Right cardiac atrium (tissue), 5 donors: ENCODE results near the gene PRKG1. TPM values are rescaled to one million over a fixed set of nuclear protein-coding genes. Genes with fewer than 3 reads are reported as not detected.
"Not testable (repeated sequence)": the region's sequence is repeated elsewhere in the genome, so short reads cannot be mapped to it uniquely, and the experiment has no call there.

Experiments
- ATAC-seq, 2 donors: fragments of 200-7000 bp; cut with Tn5 transposase; one replicate each; pipeline versions ENCODE4 v1.8.0 to v1.9.1; 2020; ENCODE audit warnings: moderate library complexity in 2 of 2, mild to moderate bottlenecking in 1 of 2
- DNase-seq, 3 donors: peaks; one replicate each; pipeline ENCODE4 v3.0.0-alpha.2; 2020
- H3K27ac ChIP-seq: one replicate; pipeline ENCODE4 v1.5.1; 2013; ENCODE audit warnings: mild to moderate bottlenecking, low read length, control low read depth, moderate library complexity
- H3K27me3 ChIP-seq: one replicate; pipeline ENCODE4 v1.6.1; 2013; ENCODE audit not compliant: control insufficient read depth, insufficient read depth
- H3K4me1 ChIP-seq: one replicate; pipeline ENCODE4 v1.6.1; 2013; ENCODE audit warnings: low read length; ENCODE audit not compliant: control insufficient read depth, insufficient read depth
- H3K4me3 ChIP-seq: one replicate; pipeline ENCODE4 v1.5.1; 2013; ENCODE audit warnings: low read length, control low read depth
- H3K9me3 ChIP-seq: one replicate; pipeline ENCODE4 v1.6.1; 2013; ENCODE audit warnings: low read length; ENCODE audit not compliant: control insufficient read depth
- WGBS: extraction: QIAGEN DNeasy Blood & Tissue Kit; methylation state at CpG from one replicate; pipeline ENCODE4 v1.1.7; 2013; 5-methylcytosine and 5-hydroxymethylcytosine counted together
- intact Hi-C, 4 donors: fragments of 100-400 bp; cut with DNase I; formaldehyde crosslinking; loops; one replicate each; pipeline versions ENCODE4 v1.11.0 to v1.14.0; 2022 to 2023
- polyA plus RNA-seq: library from polyadenylated mRNA; stranded (reverse); fragments of 200-250 nt; gene quantifications from one replicate; pipeline ENCODE4 v1.2.3, GENCODE V29; 2013
- total RNA-seq, 4 donors: library from RNA; stranded (reverse); fragmentation: NEBNext Ultra II Directional; extraction: Animal tissue kit (Norgen Biotek cat#: 25700); gene quantifications; one replicate each; pipeline ENCODE4 v1.2.1, GENCODE V29; 2021
- donor health status: healthy with polysubstance abuse.
- donor health status: DM: no; HTN: yes; CAD: no.
- donor health status: DM: no; HTN: no; CAD: no.
- donor health status: DM: no; HTN: yes; CAD: no; lungs with severe emphysema.
- donor health status: DM: yes; HTN: yes; CAD: no.

The PRKG1 gene
- total and polyA plus RNA-seq, 5 donors = 16.6 to 49.9 (median 47.4) TPM

- DNase-seq = no peak
- 23% methylated on average over 7 of the region's 7 CpGs for WGBS
- Histone ChIP-seq H3K9me3 (no peaks in the 10 kb centered on the region), H3K4me1 (no peaks in the 10 kb centered on the region), H3K27me3 (no peaks in the 10 kb centered on the region), H3K27ac (no peak overlapping the region), H3K4me3 (no peak overlapping the region)
- intact Hi-C loops = no loop called here
- ATAC-seq = no peak
These were observed 71.1 kb downstream of the PRKG1 start for GRCh38 chr10:51145375-51145774.

GRCh38 chr10:51147644-51148399 lies 73.5 kb downstream of the PRKG1 start:
- no peak for ATAC-seq

GRCh38 chr10:51156926-51157325 lies 82.6 kb downstream of the PRKG1 start:
- no peaks in the 10 kb centered on the region for H3K9me3 ChIP-seq
- WGBS = 84% methylated on average over 4 of the region's 4 CpGs
- H3K27ac ChIP-seq = no peak overlapping the region
- no peak overlapping the region for H3K4me3 ChIP-seq
- no peak for DNase-seq
- intact Hi-C loops = no loop called here
- ATAC-seq = no peak
- no peaks in the 10 kb centered on the region for H3K4me1 ChIP-seq
- no peaks in the 10 kb centered on the region for H3K27me3 ChIP-seq

More at GRCh38 chr10:51147644-51148399, 73.5 kb downstream of the PRKG1 start:
- no peak overlapping the region for H3K27ac ChIP-seq
- no peaks in the 10 kb centered on the region for H3K27me3 ChIP-seq
- intact Hi-C loops = no loop called here
- H3K4me3 ChIP-seq = no peak overlapping the region
- DNase-seq = no peak
- no peaks in the 10 kb centered on the region for H3K9me3 ChIP-seq
- WGBS = 77% methylated on average over 2 of the region's 2 CpGs
- H3K4me1 ChIP-seq = no peaks in the 10 kb centered on the region

DNA sequence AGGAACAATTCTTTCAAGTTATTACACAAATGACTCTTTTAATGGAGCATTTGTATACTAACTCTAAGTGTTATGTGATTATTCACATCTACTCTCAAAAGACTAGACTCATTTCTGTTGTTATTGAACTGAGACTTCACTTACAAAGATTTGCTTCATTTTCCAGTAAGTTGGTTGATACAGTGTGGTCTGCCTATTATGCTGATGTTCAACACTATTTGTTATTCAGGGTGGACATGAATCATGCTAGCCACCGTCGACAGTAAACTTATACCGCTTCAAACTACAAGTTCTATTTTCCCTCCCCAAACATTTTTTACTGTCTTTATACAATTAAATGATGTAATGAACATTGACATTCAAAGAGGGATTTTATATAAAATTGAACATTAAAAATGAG lies 84.5 kb downstream of the PRKG1 start:
- 95% methylated on average over 3 of the region's 3 CpGs for WGBS
- DNase-seq (no peak), ATAC-seq (no peak)
- H3K4me3 ChIP-seq = no peak overlapping the region
- peaks cover 2% of the 10 kb centered on the region for H3K4me1 ChIP-seq
- H3K9me3 ChIP-seq = no peaks in the 10 kb centered on the region
- intact Hi-C loops = no loop called here
- H3K27me3 ChIP-seq = no peaks in the 10 kb centered on the region
- no peak overlapping the region for H3K27ac ChIP-seq

DNA sequence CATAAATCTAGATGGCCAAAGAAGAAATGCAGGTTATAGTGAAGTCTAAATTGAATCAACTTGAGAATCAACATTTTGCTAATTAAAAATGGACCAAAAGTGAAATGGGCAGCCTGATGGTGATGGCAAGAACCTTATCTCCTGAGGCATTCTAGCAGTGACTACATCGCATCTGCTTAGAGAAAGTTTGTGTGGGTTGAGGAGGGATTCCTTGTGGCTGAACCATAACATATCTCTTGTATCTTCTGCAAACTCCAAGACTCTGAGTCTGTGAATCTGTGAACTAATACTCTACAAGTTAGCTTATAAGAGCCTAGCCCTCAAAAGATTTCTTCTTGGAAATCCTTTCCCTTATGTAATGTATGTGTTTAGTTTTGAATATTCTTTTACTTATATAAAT lies 85.6 kb downstream of the PRKG1 start:
- Histone ChIP-seq H3K4me1 (peaks cover 2% of the 10 kb centered on the region), H3K27ac (no peak overlapping the region), H3K27me3 (no peaks in the 10 kb centered on the region), H3K4me3 (no peak overlapping the region), H3K9me3 (no peaks in the 10 kb centered on the region)
- WGBS = 84% methylated on average over 1 of the region's 1 CpG
- ATAC-seq (no peak), DNase-seq (no peak)
- intact Hi-C loops = no loop called here

DNA sequence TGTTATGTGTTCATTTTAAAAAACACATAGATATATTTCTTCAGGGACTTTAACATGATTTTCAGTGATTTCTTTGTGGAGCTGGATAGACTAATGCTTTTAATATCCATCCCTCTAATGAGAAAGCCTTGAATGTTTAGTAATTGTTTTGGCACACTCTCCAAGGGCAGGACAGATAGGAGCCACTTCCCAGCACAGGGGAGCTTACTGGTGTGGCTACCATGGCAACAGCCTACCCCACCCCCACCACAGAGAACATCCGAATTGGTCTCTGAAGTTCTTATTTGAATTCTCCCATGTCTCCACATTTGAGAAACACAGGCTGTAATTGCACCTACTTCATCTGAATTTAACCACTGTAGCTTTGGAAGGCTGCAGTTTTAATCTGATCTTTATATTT lies 87.7 kb downstream of the PRKG1 start:
- WGBS = 14% methylated on average over 1 of the region's 1 CpG
- no peaks in the 10 kb centered on the region for H3K9me3 ChIP-seq
- H3K4me1 ChIP-seq = peaks cover 2% of the 10 kb centered on the region
- H3K4me3 ChIP-seq = no peak overlapping the region
- H3K27ac ChIP-seq = no peak overlapping the region
- ATAC-seq (peak; percentile 93 to 97), DNase-seq (peak; percentile 49 to 77 (median 76))
- intact Hi-C loops = no loop called here
- no peaks in the 10 kb centered on the region for H3K27me3 ChIP-seq

- H3K4me1 ChIP-seq, H3K4me3 ChIP-seq, intact Hi-C loops, H3K27me3 ChIP-seq, ATAC-seq, H3K27ac ChIP-seq, H3K9me3 ChIP-seq: not testable (repeated sequence)
- peak in 1 of 3 donors; percentile 9 for DNase-seq
- WGBS = 96% methylated on average over 30 of the region's 30 CpGs
These were observed 89.2 kb downstream of the PRKG1 start for GRCh38 chr10:51163380-51164049.

DNA sequence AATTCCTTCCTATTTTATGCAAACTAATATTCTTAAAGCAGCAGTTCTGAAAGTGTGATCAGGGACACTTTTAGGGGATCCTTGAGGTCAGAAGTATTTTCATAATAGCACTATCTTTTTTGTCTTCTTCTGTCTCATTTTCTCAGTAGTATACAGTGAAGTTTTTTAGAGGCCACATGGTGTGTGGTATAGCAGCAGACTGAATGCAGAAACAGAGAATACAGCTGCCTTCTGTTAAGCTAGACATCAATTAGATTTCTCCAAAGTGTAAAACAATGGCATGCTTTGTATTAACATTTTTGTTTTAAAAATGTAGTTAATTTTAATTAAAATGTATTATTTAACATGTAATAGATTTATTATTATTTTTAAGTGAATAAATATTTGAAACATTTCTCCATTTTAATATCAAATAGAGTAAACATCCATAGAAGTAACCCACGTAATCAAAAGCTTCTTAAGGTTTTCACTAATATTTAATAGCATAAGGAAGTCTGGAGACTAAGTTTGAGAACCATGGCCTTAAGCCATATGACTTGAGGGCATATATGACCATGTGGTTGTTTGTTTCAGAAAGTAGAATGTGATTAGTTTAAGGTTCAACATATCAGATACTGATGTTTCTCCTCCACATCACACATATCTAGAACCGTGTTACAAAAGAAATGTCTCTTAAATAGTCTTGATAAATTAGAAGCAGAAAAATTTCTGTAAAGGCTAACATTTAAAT lies 94.0 kb downstream of the PRKG1 start:
- no peak for ATAC-seq
- intact Hi-C loops = no loop called here
- H3K27ac ChIP-seq = no peak overlapping the region
- WGBS = 70% methylated on average over 2 of the region's 2 CpGs
- no peak overlapping the region for H3K4me3 ChIP-seq
- peaks cover 2% of the 10 kb centered on the region for H3K4me1 ChIP-seq
- no peaks in the 10 kb centered on the region for H3K27me3 ChIP-seq
- no peak for DNase-seq
- H3K9me3 ChIP-seq = no peaks in the 10 kb centered on the region

DNA sequence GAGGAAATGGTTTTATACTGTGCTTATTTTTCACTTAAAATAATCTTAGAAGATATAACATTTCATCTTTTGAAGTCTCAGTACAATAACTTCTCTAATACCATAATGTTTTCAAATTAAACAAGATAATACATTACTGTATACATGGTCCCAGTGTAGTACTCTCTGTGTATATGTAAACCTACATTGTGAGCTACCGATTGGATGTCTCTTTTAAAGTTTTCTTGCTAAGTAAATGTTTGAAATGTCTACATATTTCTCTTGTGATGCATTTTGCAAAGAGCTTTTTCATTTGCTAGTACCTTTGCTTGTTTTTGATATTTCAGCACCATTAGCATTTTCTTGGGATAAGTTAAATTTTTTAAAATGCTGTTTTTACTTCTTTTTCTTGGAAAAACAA lies 94.8 kb downstream of the PRKG1 start:
- Histone ChIP-seq H3K4me3 (no peak overlapping the region), H3K27me3 (no peaks in the 10 kb centered on the region), H3K4me1 (peaks cover 2% of the 10 kb centered on the region), H3K27ac (no peak overlapping the region), H3K9me3 (no peaks in the 10 kb centered on the region)
- 74% methylated on average over 1 of the region's 1 CpG for WGBS
- intact Hi-C loops = no loop called here
- DNase-seq (no peak), ATAC-seq (no peak)

DNA sequence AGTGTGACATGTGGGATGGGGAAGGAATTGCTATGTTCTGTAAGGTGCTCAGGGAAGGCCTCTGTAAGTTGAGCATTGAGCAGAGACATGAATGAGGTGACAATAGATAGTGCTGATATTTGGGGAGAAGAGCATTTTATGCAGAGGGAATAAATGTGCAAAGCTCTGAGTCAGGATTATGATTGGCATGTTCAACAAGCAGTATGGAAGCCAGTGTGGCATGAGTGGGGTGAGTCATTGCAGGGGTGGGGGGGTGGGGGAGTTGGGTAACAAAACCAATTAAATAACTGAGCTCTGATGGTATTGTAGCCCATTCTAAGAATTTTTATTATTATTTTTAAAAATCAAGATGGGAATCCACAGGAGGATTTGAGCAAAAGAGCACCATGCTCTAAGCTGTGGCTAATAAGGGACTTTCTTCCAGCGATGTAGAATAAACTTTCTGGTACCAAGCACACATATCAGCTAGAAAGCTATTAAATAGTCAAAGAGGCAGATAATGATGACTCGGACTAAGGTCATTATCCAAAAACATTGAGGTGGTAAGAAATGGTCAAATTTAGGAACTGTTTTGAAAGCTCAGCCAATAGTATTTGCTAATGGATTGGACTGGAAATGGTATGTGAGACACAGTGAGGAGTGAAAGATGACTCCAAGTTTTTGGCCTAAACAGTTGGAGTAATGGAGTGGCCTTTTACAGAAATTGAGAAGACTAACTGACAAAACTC lies 96.4 kb downstream of the PRKG1 start:
- Histone ChIP-seq H3K9me3 (no peaks in the 10 kb centered on the region), H3K4me1 (peaks cover 2% of the 10 kb centered on the region), H3K27me3 (no peaks in the 10 kb centered on the region), H3K27ac (no peak overlapping the region), H3K4me3 (no peak overlapping the region)
- intact Hi-C loops = no loop called here
- WGBS = 62% methylated on average over 2 of the region's 2 CpGs
- DNase-seq (no peak), ATAC-seq (no peak)

DNA sequence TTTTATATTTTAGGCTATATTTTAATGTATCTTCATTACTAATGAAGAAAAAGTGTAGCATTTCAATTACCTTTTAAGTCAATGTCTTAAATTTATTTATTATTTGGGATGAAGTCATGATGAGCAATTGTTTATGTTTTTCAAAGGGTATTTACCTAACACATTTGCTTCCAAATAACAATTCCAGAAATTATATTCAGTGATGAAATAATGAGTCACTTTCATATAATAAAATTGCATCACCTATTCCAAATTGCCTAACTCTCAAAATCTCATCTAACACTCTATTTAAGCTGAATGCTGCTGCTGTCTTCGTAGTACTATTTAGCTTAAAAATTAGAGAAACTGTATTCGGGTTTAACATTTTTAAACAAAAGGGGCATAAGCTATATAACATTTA lies 97.7 kb downstream of the PRKG1 start:
- Histone ChIP-seq H3K4me3 (no peak overlapping the region), H3K27ac (no peak overlapping the region), H3K27me3 (no peaks in the 10 kb centered on the region), H3K9me3 (no peaks in the 10 kb centered on the region), H3K4me1 (peaks cover 2% of the 10 kb centered on the region)
- 89% methylated on average over 2 of the region's 2 CpGs for WGBS
- ATAC-seq = no peak
- no peak for DNase-seq
- intact Hi-C loops = no loop called here
